IPS-15b (cell line): Measurements from ENCODE around the gene WNT9B.
"Not testable (repeated sequence)": the region's sequence is repeated elsewhere in the genome, so short reads cannot be mapped to it uniquely, and the experiment has no call there.

ENCODE experiments used
- H3K27me3 ChIP-seq: one replicate; pipeline ENCODE4 v1.6.1; 2013; ENCODE audit warnings: low read length; ENCODE audit not compliant: control insufficient read depth, insufficient read depth
- H3K36me3 ChIP-seq: one replicate; pipeline ENCODE4 v1.6.1; 2013; ENCODE audit warnings: low read length; ENCODE audit not compliant: control insufficient read depth, insufficient read depth
- H3K4me1 ChIP-seq: one replicate; pipeline ENCODE4 v1.6.1; 2013; ENCODE audit warnings: mild to moderate bottlenecking, low read length; ENCODE audit not compliant: control insufficient read depth, insufficient read depth
- H3K4me3 ChIP-seq: one replicate; pipeline ENCODE4 v1.5.1; 2013; ENCODE audit warnings: low read depth, low read length
- H3K9ac ChIP-seq: one replicate; pipeline ENCODE4 v1.6.1; 2013; ENCODE audit warnings: low read depth, mild to moderate bottlenecking, low read length
- H3K9me3 ChIP-seq: one replicate; pipeline ENCODE4 v1.6.1; 2013; ENCODE audit warnings: mild to moderate bottlenecking, low read length; ENCODE audit not compliant: control insufficient read depth, insufficient read depth

The WNT9B gene

DNA sequence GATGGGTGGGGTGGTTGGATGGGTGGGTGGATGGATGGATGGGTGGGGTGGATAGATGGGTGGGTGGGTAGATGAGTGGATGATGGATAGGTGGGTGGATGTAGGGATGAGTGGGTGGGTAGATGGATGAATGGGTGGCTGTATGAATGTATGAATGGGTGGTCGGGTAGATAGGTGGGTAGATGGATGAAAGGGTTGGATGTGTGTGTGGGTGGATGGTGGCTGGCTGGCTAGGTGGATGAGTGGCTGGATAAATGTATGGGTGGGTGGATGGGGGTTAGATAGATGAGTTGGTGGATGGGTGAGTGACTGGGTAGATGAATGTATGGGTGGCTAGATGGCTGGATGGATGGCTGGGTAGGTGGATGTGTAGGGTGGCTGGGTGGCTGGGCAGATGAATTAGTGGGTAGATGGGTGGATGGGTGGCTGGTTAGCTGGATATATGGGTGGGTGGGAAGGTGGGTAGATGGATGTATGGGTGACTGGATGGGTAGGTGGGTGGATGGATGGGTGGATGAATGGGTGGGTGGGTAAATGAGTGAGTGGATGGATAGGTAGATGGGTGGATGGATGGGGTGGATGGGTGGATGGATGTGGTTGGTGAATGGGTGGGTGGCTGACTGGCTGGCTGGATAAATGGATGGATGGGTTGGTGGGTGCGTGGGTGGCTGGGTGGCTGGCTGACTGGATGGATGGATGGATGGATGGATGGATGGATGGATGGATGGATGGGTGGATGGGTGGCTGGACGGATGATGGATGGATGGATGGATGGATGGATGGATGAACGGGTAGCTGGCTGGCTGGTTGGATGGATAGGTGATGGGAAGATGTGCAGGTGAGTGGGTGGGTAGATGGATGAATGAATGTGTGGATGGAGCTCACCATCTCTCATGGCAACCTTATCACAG is 52.6 kb downstream of the WNT9B start:
- Histone ChIP-seq H3K27me3 (no peaks in the 10 kb centered on the region), H3K4me1 (peaks cover 3% of the 10 kb centered on the region), H3K9me3 (no peaks in the 10 kb centered on the region), H3K9ac (no peak overlapping the region), H3K36me3 (no peaks in the 10 kb centered on the region), H3K4me3 (no peak overlapping the region)

GRCh38 chr17:46908068-46908737 is 56.8 kb downstream of the WNT9B start:
- H3K4me3 ChIP-seq: no peak overlapping the region
- H3K27me3 ChIP-seq: no peaks in the 10 kb centered on the region
- H3K9ac ChIP-seq: no peak overlapping the region
- H3K36me3 ChIP-seq: no peaks in the 10 kb centered on the region
- no peaks in the 10 kb centered on the region for H3K9me3 ChIP-seq
- H3K4me1 ChIP-seq: peaks cover 3% of the 10 kb centered on the region

DNA sequence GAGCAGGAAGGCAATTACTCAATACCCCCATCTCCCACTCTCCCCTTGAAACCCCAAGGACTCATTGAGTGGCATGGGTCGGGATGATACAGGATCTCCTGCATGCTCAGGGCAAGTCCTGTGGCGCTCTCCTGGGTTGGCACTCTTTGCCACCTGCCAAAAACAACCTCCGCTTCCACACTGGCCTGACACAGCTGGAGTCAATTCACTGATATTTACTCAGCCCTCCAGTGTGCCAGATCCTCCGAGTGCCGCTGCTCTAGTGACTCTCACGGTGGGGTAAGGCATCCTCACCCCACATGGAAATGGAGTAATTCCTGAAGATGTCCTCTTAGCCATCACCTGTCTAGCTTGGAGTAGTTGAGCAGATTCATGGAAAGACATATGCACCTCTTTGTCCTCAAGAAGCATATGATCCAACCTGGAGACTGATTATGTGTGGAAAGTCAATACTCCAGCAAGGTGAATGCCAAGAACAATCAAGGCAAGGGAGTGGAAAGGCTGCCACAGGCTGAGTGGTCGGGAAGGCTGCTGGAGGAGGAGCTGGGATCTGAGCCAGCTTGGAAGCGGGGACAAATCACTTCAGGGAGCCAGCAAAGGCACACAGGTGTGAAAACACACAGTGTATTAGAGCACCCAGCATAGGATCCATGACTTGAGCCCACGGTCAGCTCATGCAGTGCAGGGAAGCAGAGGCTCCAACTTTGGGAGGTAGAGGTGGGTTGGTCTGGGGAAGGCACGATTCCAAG is 59.0 kb downstream of the WNT9B start:
- no peaks in the 10 kb centered on the region for H3K9me3 ChIP-seq
- H3K4me3 ChIP-seq: no peak overlapping the region
- H3K36me3 ChIP-seq: no peaks in the 10 kb centered on the region
- no peaks in the 10 kb centered on the region for H3K27me3 ChIP-seq
- H3K4me1 ChIP-seq: peaks cover 3% of the 10 kb centered on the region
- H3K9ac ChIP-seq: no peak overlapping the region

DNA sequence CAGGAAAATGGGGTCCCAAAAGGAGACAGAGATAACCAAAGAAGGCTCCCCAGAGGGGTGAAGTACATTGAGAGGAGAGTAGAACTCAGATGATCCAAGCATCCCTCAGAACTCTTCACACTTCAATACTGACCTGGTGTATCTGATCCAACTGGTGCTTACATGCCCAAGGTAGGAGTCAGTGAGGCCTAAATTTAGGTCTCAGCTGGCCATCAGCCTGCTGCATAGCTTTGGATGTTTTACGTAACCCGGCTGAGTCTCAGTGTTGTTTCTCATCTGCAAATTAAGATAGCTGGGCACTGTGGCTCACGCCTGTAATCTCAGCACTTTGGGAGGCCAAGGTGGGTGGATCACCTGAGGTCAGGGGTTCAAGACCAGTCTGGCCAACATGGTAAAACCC is 59.9 kb downstream of the WNT9B start:
- Histone ChIP-seq H3K36me3 (no peaks in the 10 kb centered on the region), H3K9ac (no peak overlapping the region), H3K9me3 (no peaks in the 10 kb centered on the region), H3K4me1 (no peaks in the 10 kb centered on the region), H3K4me3 (no peak overlapping the region), H3K27me3 (no peaks in the 10 kb centered on the region)

- Histone ChIP-seq H3K4me1 (no peaks in the 10 kb centered on the region), H3K36me3 (no peaks in the 10 kb centered on the region), H3K9me3 (no peaks in the 10 kb centered on the region), H3K4me3 (no peak overlapping the region), H3K9ac (no peak overlapping the region), H3K27me3 (no peaks in the 10 kb centered on the region)
Observed at GRCh38 chr17:46915596-46915995, 64.2 kb downstream of the WNT9B start.

- H3K9ac ChIP-seq: no peak overlapping the region
- H3K4me3 ChIP-seq: no peak overlapping the region
- no peaks in the 10 kb centered on the region for H3K36me3 ChIP-seq
- H3K9me3 ChIP-seq: no peaks in the 10 kb centered on the region
- no peaks in the 10 kb centered on the region for H3K27me3 ChIP-seq
- no peaks in the 10 kb centered on the region for H3K4me1 ChIP-seq
Observed at GRCh38 chr17:46916211-46916610, 64.8 kb downstream of the WNT9B start.

DNA sequence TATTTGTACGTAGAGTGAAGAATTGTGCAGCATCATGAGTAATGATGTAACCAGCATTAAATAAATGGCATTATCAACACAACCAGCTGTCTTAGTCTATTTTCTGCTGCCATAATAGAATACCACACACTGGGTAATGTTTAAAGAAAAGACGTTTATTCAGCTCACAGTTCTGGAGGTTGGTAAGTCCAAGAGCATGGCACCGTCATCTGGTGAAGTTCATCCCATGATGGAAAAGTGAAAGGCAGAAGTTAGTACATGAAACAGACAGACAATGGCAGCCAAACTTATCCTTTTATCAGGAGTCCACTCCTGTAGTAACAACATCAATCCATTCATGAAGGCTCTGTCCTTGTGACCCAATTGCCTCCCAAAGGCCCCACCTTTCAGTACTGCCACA is 65.2 kb downstream of the WNT9B start:
- no peaks in the 10 kb centered on the region for H3K27me3 ChIP-seq
- H3K36me3 ChIP-seq: no peaks in the 10 kb centered on the region
- no peaks in the 10 kb centered on the region for H3K4me1 ChIP-seq
- no peaks in the 10 kb centered on the region for H3K9me3 ChIP-seq
- H3K9ac ChIP-seq: no peak overlapping the region
- no peak overlapping the region for H3K4me3 ChIP-seq

- H3K9me3 ChIP-seq: no peaks in the 10 kb centered on the region
- no peaks in the 10 kb centered on the region for H3K4me1 ChIP-seq
- no peak overlapping the region for H3K9ac ChIP-seq
- H3K4me3 ChIP-seq: no peak overlapping the region
- no peaks in the 10 kb centered on the region for H3K27me3 ChIP-seq
- H3K36me3 ChIP-seq: no peaks in the 10 kb centered on the region
Observed at GRCh38 chr17:46917041-46917440, 65.7 kb downstream of the WNT9B start.

DNA sequence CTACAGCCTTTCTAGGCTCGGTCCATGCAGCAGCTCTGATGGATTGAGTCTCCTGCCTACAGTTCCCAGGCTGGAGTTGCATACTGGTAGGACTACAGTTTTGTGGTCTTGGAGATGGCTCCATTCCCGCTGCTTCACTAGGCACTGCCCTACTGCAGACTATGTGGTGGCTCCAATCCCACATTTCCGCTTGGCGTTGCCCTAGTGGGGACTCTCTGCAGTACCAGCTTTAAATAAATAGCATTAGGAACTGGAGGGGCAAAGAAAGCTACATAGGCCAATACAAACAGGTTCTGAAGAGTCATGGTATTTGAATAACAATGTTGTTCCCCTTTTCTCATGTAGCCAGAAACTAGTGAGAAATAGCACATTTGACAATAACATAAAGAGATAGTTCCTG is 66.1 kb downstream of the WNT9B start:
- Histone ChIP-seq H3K27me3 (no peaks in the 10 kb centered on the region), H3K9me3 (no peaks in the 10 kb centered on the region), H3K4me3 (no peak overlapping the region), H3K9ac (no peak overlapping the region), H3K36me3 (no peaks in the 10 kb centered on the region), H3K4me1 (no peaks in the 10 kb centered on the region)

- H3K4me3 ChIP-seq, H3K4me1 ChIP-seq, H3K9me3 ChIP-seq, H3K9ac ChIP-seq, H3K36me3 ChIP-seq, H3K27me3 ChIP-seq: not testable (repeated sequence)
Observed at GRCh38 chr17:46921962-46922361, 70.6 kb downstream of the WNT9B start.

DNA sequence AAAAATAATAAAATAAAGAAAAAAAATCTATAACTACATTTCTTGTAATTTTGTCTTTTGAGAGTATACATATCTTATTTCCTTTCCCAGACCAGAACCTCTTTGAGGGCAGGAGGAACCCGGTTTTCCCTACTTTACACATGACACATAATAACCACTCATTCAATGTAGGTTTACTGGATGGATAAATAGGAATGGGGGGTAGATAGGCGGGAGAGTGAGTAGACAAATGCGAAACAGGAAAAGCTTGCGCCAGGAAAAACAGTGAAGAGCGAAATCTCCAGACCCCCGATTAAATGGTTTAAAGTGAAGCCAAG is 71.1 kb downstream of the WNT9B start:
- Histone ChIP-seq H3K9ac (peak overlapping the region; percentile 98), H3K4me3 (peak overlapping the region; percentile 95), H3K36me3 (no peaks in the 10 kb centered on the region), H3K27me3 (no peaks in the 10 kb centered on the region), H3K4me1 (peaks cover 3% of the 10 kb centered on the region), H3K9me3 (no peaks in the 10 kb centered on the region)
